ENCODE data around the gene ZNF708. TPM values are rescaled to one million over a fixed set of nuclear protein-coding genes. Genes with fewer than 3 reads are reported as not detected.
"Not testable (repeated sequence)": the region's sequence is repeated elsewhere in the genome, so short reads cannot be mapped to it uniquely, and the experiment has no call there.

The ZNF708 gene
- total RNA-seq, 1 experiment from 2014 or later: 1.5 TPM

DNA sequence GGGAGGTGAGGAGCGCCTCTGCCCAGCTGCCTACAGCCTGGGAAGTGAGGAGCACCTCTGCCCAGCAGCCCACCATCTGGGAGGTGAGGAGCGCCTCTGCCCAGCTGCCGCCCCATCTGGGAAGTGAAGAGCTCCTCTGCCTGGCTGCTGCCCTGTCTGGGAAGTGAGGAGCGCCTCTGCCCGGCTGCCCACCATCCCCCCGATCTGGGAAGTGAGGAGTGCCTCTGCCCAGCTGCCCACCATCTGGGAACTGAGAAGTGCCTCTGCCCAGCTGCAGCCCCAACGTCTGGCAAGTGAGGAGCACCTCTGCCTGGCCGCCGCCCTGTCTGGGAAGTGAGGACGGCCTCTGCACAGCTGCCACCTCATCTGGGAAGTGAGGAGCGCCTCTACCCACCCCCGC, 64.3 kb downstream of the ZNF708 start:
- DNase-seq (ENCODE audit: low read depth): no peak
- in situ Hi-C loops (cut with HindIII; ENCODE audit: low pct_unique_long_range_greater_than_20kb, low sequenced_read_pairs): no loop called here

DNA sequence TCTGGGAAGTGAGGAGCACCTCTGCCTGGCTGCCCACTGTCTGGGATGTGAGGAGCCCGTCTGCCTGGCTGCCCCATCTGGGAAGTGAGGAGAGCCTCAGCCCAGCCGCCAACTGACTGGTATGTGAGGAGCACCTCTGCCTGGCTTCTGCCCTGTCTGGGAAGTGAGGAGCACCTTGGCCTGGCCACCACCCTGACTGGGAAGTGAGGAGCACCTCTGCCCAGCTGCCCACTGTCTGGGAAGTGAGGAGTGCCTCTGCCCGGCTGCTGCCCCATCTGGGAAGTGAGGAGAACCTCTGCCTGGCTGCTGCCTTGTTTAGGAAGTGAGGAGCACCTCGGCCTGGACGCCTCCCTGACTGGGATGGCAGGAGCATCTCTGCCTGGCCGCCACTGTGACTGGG, 64.8 kb downstream of the ZNF708 start:
- in situ Hi-C loops (cut with HindIII; ENCODE audit: low pct_unique_long_range_greater_than_20kb, low sequenced_read_pairs): no loop called here
- DNase-seq (ENCODE audit: low read depth): no peak

DNA sequence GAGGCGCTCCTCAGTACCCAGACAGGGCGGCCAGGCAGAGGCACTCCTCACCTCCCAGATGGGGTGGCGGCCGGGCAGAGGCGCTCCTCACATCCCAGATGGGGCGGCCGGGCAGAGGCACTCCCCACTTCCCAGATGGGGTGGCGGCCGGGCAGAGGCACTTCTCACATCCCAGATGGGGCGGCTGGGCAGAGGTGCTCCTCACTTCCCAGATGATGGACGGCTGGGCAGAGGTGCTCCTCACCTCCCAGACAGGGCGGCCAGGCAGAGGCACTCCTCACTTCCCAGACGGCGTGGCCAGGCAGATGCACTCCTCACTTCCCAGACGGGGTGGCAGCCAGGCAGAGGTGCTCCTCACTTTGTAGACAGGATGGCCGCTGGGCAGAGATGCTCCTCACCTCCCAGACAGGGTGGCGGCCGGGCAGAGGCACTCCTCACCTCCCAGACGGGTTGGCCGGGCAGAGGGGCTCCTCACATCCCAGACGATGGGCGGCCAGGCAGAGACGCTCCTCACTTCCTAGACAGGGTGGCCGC, 68.3 kb downstream of the ZNF708 start:
- in situ Hi-C loops (cut with HindIII; ENCODE audit: low pct_unique_long_range_greater_than_20kb, low sequenced_read_pairs); DNase-seq (ENCODE audit: low read depth): not testable (repeated sequence)

DNA sequence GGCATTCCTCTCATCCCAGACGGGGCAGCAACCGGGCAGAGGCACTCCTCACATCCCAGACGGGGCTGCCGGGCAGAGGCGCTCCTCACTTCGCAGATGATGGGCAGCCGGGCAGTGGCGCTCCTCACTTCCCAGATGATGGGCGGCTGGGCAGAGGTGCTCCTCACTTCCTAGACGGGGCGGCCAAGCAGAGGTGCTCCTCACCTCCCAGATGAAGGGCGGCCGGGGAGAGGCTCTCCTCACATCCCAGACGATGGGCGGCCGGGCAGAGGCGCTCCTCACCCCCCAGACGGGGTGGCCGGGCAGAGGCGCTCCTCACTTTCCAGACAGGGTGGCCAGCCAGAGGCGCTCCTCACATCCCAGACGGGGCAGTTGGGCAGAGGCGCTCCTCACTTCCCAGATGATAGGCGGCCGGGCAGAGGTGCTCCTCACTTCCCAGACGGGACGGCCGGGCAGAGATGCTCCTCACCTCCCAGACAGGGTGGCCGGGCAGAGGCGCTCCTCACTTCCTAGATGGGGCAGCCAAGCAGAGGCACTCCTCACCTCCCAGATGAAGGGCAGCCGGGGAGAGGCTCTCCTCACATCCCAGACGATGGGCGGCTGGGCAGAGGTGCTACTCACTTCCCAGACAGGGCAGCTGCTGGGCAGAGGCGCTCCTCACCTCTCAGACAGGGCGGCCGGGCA, 68.9 kb downstream of the ZNF708 start:
- in situ Hi-C loops (cut with HindIII; ENCODE audit: low pct_unique_long_range_greater_than_20kb, low sequenced_read_pairs): no loop called here
- no peak for DNase-seq (ENCODE audit: low read depth)

DNA sequence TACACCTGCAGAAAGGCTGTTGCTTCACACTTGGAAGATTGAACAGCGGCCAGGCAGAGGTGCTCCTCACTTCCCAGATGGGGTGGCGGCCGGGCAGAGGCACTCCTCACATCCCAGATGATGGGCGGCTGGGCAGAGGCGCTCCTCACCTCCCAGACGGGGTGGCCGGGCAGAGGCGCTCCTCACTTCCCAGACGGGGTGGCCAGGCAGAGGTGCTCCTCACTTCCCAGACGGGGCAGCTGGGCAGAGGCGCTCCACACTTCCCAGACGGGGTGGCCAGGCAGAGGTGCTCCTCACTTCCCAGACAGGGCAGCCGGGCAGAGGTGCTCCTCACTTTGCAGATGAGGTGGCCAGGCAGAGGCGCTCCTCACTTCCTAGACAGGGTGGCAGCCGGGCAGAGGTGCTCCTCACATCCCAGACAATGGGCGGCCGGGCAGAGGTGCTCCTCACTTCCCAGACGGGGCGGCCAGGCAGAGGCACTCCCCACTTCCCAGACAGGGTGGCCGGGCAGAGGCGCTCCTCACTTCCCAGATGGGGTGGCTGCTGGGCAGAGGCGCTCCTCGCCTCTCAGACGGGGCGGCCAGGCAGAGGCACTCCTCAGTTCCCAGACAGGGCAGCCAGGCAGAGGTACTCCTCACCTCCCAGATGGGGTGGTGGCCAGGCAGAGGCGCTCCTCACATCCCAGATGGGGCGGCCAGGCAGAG, 69.6 kb downstream of the ZNF708 start:
- in situ Hi-C loops (cut with HindIII; ENCODE audit: low pct_unique_long_range_greater_than_20kb, low sequenced_read_pairs); DNase-seq (ENCODE audit: low read depth): not testable (repeated sequence)

DNA sequence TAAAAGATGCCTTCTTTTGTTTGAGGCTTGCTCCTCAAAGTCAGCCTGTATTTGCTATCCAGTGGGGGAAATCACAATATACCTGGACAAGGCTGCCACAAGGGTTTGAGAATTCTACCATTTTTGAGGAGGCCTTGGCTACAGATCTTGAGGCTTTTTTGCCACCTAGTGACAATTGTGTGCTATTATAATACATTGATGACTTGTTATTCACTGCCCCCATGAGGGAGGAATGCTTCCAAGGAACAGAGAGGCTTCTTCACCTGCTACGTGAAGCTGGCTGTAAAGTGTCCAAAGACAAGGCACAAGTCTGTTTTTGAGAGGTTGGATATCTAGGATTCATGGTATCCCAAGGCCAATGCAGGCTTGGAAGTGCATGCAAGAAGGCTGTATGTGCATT, 72.5 kb downstream of the ZNF708 start:
- in situ Hi-C loops (cut with HindIII; ENCODE audit: low pct_unique_long_range_greater_than_20kb, low sequenced_read_pairs): no loop called here
- no peak for DNase-seq (ENCODE audit: low read depth)

Other genes with a start within 250 kb of the ZNF708 start
- gene ZNF714, start 247.2 kb downstream of the ZNF708 start, total RNA-seq (2014; rRNA removed; shearing (Covaris generic); ENCODE audit: low replicate concordance): 13.2 and 13.5 TPM in 2 replicates
- 1.7 and 4.4 TPM in 2 replicates for gene ZNF431, start 187.4 kb downstream of the ZNF708 start, total RNA-seq (2014; rRNA removed; shearing (Covaris generic); ENCODE audit: low replicate concordance)
- 10.4 and 26.5 TPM in 2 replicates for gene ZNF738, start 29.6 kb upstream of the ZNF708 start, total RNA-seq (2014; rRNA removed; shearing (Covaris generic); ENCODE audit: low replicate concordance)
- 3.7 and 3.9 TPM in 2 replicates for gene ZNF493, start 67.7 kb upstream of the ZNF708 start, total RNA-seq (2014; rRNA removed; shearing (Covaris generic); ENCODE audit: low replicate concordance)
- 4.0 and 9.5 TPM in 2 replicates for gene ZNF429, start 176.2 kb upstream of the ZNF708 start, total RNA-seq (2014; rRNA removed; shearing (Covaris generic); ENCODE audit: low replicate concordance)